Activated CD8-positive, alpha-beta memory T cell treated with anti-CD3 and anti-CD28 coated beads, Interleukin-2, amount 50 U/mL, for 1 hour (primary cell): ENCODE results near the gene P2RY6.
"Not testable (repeated sequence)": the region's sequence is repeated elsewhere in the genome, so short reads cannot be mapped to it uniquely, and the experiment has no call there.

Experiments
- DNase-seq: peaks from one replicate; pipeline ENCODE4 v3.0.0-alpha.2; 2020; ENCODE audit errors: extremely low read depth

Gene P2RY6

GRCh38 chr11:73271936-73272679 lies at the start of gene P2RY6:
P2RY6 (plus strand) TSS chr11:73272338; CDS start chr11:73296519, 24,181 bp downstream.
- no peak for DNase-seq

- DNase-seq: no peak
Measured at GRCh38 chr11:73223998-73224730, 48.0 kb upstream of the P2RY6 start.

GRCh38 chr11:73225001-73225686 lies 47.0 kb upstream of the P2RY6 start:
- DNase-seq: no peak

GRCh38 chr11:73225851-73226250 lies 46.3 kb upstream of the P2RY6 start:
- DNase-seq: no peak

- DNase-seq: no peak
Measured at GRCh38 chr11:73226297-73227006, 45.7 kb upstream of the P2RY6 start.

GRCh38 chr11:73227571-73228211 lies 44.4 kb upstream of the P2RY6 start:
- no peak for DNase-seq

GRCh38 chr11:73228268-73229134 lies 43.6 kb upstream of the P2RY6 start:
- DNase-seq: no peak

GRCh38 chr11:73229321-73229895 lies 42.7 kb upstream of the P2RY6 start:
- DNase-seq: no peak

- no peak for DNase-seq
Measured at GRCh38 chr11:73229896-73230875, 42.0 kb upstream of the P2RY6 start.

- DNase-seq: no peak
Measured at GRCh38 chr11:73230931-73231330, 41.2 kb upstream of the P2RY6 start.

GRCh38 chr11:73232487-73232886 lies 39.7 kb upstream of the P2RY6 start:
- not testable (repeated sequence) for DNase-seq

GRCh38 chr11:73233211-73233610 lies 38.9 kb upstream of the P2RY6 start:
- DNase-seq: no peak

GRCh38 chr11:73233692-73234470 lies 38.3 kb upstream of the P2RY6 start:
- DNase-seq: no peak

- no peak for DNase-seq
Measured at GRCh38 chr11:73234471-73235181, 37.5 kb upstream of the P2RY6 start.

GRCh38 chr11:73235236-73235786 lies 36.8 kb upstream of the P2RY6 start:
- DNase-seq: no peak

- no peak for DNase-seq
Measured at GRCh38 chr11:73236205-73236765, 35.9 kb upstream of the P2RY6 start.

- DNase-seq: no peak
Measured at GRCh38 chr11:73236854-73237253, 35.3 kb upstream of the P2RY6 start.
